ENCODE data around the gene SIAH1. TPM values are rescaled to one million over a fixed set of nuclear protein-coding genes. Genes with fewer than 3 reads are reported as not detected.

The SIAH1 gene
- total and polyA plus RNA-seq, 2 of the 8 experiments (the other 6 are each of a cell fraction or from before 2014, with no cell fraction given), result 19.5 to 33.9 TPM

GRCh38 chr16:48317026-48317425, 68.2 kb downstream of the SIAH1 start:
- no peak overlapping the region for H2BK20ac ChIP-seq (ENCODE audit: low read length)
- peaks cover 0 to 2% (median 2%) of the 10 kb centered on the region in 4 experiments; a peak in 3 of 7 replicates for H3K4me1 ChIP-seq (replicated peaks in 1 of 4; ENCODE audit: control insufficient read depth in 3 of 4, insufficient read depth in 4 of 4, low read length in 3 of 4)
- no peaks in the 10 kb centered on the region for H3K27me3 ChIP-seq (replicated peaks in 1 of 4; ENCODE audit: control insufficient read depth in 3 of 4, extremely low read depth in 1 of 4, insufficient read depth in 3 of 4, low read length in 3 of 4)
- H3K18ac ChIP-seq (ENCODE audit: extremely low read depth, low read length), result no peak overlapping the region
- H3K4me2 ChIP-seq (ENCODE audit: insufficient read depth in 1 of 2, low read depth in 2 of 2, low read length in 2 of 2), result no peak overlapping the region
- no peak overlapping the region for H3K23ac ChIP-seq (ENCODE audit: insufficient read length)
- H2AK5ac ChIP-seq (ENCODE audit: low read depth, low read length), result no peak overlapping the region
- no peaks in the 10 kb centered on the region for H4K20me1 ChIP-seq (replicated peaks in 1 of 2; ENCODE audit: control insufficient read depth in 1 of 2, insufficient read depth in 2 of 2, low read length in 2 of 2)
- no peak overlapping the region for H2BK12ac ChIP-seq (ENCODE audit: low read depth, low read length)
- H3K14ac ChIP-seq (ENCODE audit: insufficient read length), result no peak overlapping the region
- no peak overlapping the region for H3K4ac ChIP-seq (replicated peaks; ENCODE audit: insufficient read length, low read depth, low read length)
- DNase-seq (ENCODE audit: low read depth in 1 of 2, low spot score in 2 of 2) (no peak), FAIRE-seq (no peak)
- H3K27ac ChIP-seq (ENCODE audit: low read depth, low read length), result no peak overlapping the region
- H2BK120ac ChIP-seq (replicated peaks; ENCODE audit: low read depth, low read length), result no peak overlapping the region
- H3K9ac ChIP-seq (replicated peaks in 1 of 4; ENCODE audit: extremely low read depth in 1 of 4, low read depth in 3 of 4, low read length in 3 of 4), result no peak overlapping the region
- H3K36me3 ChIP-seq (ENCODE audit: control insufficient read depth in 2 of 4, insufficient read depth in 4 of 4, low read length in 3 of 4), result peaks cover 0 to 3% (median 0%) of the 10 kb centered on the region in 4 experiments; a peak in 1 of 8 replicates
- H3K79me2 ChIP-seq (ENCODE audit: control insufficient read depth in 1 of 2, insufficient read depth in 2 of 2, low read length in 2 of 2), result no peaks in the 10 kb centered on the region
- WGBS, 2 experiments (ENCODE audit: extremely low coverage in 1 of 2, insufficient coverage in 1 of 2, insufficient read length in 1 of 2, insufficient replicate concordance in 2 of 2, low coverage in 1 of 2, low lambda C conversion rate in 2 of 2, missing lambda C conversion rate in 1 of 2), result 77% methylated on average over 1 of the region's 1 CpG; no CpG with 5 or more reads in 1 of the 2 experiments
- H2BK15ac ChIP-seq (ENCODE audit: low read length), result no peak overlapping the region
- H4K8ac ChIP-seq (ENCODE audit: extremely low read depth, insufficient read depth, low read length), result no peak overlapping the region
- CTCF ChIA-PET (ENCODE audit: partially characterized antibody), result interaction anchor here (0.7 to 1.5 kb wide), 3 partner anchors 24 to 96 kb away, joined by 3 to 4 read pairs (median 3); no protein-coding TSS in a partner anchor
- H2AFZ ChIP-seq (ENCODE audit: low read length), result no peak overlapping the region
- no peak overlapping the region for H4K5ac ChIP-seq (ENCODE audit: insufficient read length, low read depth, low read length)
- no peak overlapping the region for H2BK5ac ChIP-seq (ENCODE audit: low read depth, low read length)
- TF ChIP-seq SIX5 (IDR thresholded peaks at IDR 0.05; ENCODE audit: low read depth, low read length) (no peak), CBX5 (IDR thresholded peaks at IDR 0.05; ENCODE audit: low read depth, low read length) (no peak), HDAC6 (IDR thresholded peaks at IDR 0.05; ENCODE audit: low read depth, low read length) (no peak), KDM4A (IDR thresholded peaks at IDR 0.05; ENCODE audit: low read depth, low read length, severe bottlenecking) (no peak), SUZ12 (IDR thresholded peaks at IDR 0.05; ENCODE audit: low read length) (no peak), SRF (IDR thresholded peaks at IDR 0.05; ENCODE audit: low read depth, low read length) (no peak), RNF2 (IDR thresholded peaks at IDR 0.05; ENCODE audit: borderline replicate concordance, low read depth, low read length, missing control alignments, poor library complexity, severe bottlenecking) (no peak)
- H3K56ac ChIP-seq (replicated peaks; ENCODE audit: insufficient read length, low read depth, low read length), result no peak overlapping the region
- no peak overlapping the region for H3K4me3 ChIP-seq (ENCODE audit: extremely low read depth in 1 of 4, insufficient read depth in 2 of 4, low read depth in 3 of 4, low read length in 4 of 4)
- no peak overlapping the region for H4K91ac ChIP-seq (replicated peaks; ENCODE audit: insufficient read length, low read length)
- POLR2A ChIA-PET (ENCODE audit: partially characterized antibody), result no interaction called here
- H3K23me2 ChIP-seq (ENCODE audit: low read depth, low read length), result no peaks in the 10 kb centered on the region
- no peaks in the 10 kb centered on the region for H3K79me1 ChIP-seq (ENCODE audit: low read depth, low read length)
- H3K9me3 ChIP-seq (ENCODE audit: insufficient read depth in 2 of 2, low read depth in 1 of 2, low read length in 1 of 2), result no peaks in the 10 kb centered on the region

Measured in H1 (cell line).